GM03348 (cell line): Measurements from ENCODE around the gene PLPPR1.

Experiments used
- DNase-seq: peaks from one replicate; pipeline ENCODE4 v3.0.0; 2012; ENCODE audit warnings: low spot score

PLPPR1 gene

GRCh38 chr9:101047848-101048397 is 19.4 kb downstream of the PLPPR1 start:
- peak; percentile 3 for DNase-seq

GRCh38 chr9:101050650-101051049 is 22.1 kb downstream of the PLPPR1 start:
- DNase-seq: no peak

GRCh38 chr9:101054657-101055056 is 26.1 kb downstream of the PLPPR1 start:
- no peak for DNase-seq

- DNase-seq: no peak
These were observed 27.0 kb downstream of the PLPPR1 start for GRCh38 chr9:101055516-101055915.

GRCh38 chr9:101062686-101063085 is 34.2 kb downstream of the PLPPR1 start:
- DNase-seq: no peak

GRCh38 chr9:101063192-101063591 is 34.7 kb downstream of the PLPPR1 start:
- DNase-seq: no peak

- no peak for DNase-seq
These were observed 35.7 kb downstream of the PLPPR1 start for GRCh38 chr9:101064206-101064605.

DNA sequence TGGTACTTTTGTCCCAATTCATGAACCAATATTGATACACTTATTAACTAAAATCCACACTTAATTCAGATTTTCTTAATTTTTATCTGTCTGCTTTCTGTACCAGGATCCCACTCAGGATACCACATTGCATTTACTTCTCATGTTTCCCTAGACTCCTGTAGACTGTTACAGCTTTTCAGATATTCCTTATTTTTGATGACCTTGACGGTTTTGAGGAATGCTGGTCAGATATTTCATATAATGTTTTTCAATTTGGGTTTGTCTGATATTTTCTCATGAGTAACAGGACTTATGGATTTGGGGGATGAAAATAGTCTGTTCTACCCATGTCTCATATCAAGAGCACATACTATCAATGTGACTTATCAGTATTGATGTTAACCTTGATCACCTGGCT is 37.4 kb downstream of the PLPPR1 start:
- DNase-seq: no peak

GRCh38 chr9:101068696-101069095 is 40.2 kb downstream of the PLPPR1 start:
- DNase-seq: no peak

DNA sequence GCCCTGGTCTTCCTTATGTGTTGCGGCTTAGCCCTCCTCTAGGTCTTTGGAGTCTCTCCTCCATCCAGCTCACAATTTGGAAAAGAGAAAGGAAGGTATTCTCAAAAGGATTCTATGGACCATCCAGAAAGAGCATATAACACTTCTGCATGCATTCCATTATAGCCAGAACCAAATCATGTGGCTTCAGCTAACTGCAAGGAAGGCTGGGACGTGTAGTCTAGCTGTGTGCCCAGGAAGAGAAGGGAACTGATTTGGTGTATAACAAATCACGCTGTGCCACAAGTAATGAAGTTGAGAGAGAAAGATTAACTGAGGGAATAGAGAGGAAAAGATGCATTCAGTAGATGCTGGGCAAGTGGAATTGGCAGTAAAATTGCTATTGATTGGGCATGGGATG is 43.7 kb downstream of the PLPPR1 start:
- DNase-seq: no peak

DNA sequence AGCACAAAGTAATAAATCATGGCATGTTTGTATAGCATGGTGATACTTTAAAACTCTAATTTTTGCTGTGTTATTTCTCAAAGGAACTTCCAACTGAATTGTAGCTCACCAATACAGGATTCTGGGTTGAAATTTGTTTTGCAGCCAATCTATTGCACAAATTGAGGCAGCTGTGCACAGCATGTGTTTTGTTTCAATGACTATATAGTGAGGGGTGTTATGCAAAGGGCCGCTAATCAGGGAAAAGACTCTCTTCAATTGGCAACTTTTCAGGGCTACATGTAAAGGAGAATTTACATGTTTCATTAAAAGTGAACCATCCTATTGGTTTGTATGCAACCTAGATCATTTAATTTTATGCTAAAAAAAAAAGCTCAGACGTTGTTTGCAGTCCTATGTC is 44.6 kb downstream of the PLPPR1 start:
- DNase-seq: no peak

DNA sequence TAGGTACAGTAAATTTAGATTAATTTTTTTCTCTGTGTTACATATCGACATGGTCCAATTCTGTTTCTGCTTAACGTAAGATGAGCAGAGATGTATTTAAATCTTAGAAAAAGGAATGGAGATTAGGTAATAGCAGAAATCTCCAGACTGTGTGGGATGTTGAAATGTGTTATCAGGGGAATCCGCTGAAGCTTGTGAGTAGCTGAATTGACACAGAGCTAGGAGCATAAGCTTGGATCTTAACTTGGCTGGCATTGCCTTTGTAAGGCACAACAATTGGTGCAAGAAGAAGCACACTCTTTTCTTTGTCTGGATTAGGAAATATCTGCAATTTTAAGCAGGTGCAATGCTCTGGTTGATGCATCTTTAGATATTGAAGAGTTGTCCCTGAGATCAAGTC is 53.1 kb downstream of the PLPPR1 start:
- no peak for DNase-seq

DNA sequence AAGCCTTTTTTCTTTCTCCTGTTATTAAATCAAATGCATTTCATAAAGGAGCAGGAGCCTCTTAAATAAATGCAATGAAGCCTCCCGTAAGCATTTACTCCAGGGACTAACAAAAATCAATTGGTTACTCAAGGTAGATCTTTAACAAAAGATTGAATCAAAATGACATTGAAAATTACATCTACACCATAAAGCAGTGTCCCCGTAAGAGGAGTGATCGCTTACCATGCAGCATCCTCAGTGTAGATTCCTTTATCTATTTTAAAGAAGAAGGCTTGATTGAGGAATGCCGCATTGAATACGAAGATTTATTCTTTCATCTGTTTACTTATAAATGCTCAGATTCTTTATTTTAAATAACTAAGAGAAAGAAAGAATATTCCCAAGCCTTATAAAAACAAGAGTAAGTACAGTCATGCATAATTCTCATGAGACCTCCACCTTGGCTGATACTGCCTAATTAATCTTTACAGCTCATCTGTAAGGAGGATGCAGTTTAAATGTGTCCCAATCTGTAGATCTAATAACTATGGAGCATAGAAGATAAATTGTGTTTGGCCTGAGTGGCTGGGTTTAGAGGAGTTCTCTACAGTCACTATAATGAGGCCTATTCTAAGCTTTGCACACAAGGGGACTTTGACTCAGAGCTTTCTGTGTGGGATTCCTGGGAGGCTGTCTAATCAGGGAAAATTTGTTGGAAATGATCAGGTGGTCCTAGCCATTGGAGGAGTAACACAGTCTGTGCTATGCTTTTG is 55.1 kb downstream of the PLPPR1 start:
- no peak for DNase-seq

- no peak for DNase-seq
These were observed 58.9 kb downstream of the PLPPR1 start for GRCh38 chr9:101087426-101087825.

DNA sequence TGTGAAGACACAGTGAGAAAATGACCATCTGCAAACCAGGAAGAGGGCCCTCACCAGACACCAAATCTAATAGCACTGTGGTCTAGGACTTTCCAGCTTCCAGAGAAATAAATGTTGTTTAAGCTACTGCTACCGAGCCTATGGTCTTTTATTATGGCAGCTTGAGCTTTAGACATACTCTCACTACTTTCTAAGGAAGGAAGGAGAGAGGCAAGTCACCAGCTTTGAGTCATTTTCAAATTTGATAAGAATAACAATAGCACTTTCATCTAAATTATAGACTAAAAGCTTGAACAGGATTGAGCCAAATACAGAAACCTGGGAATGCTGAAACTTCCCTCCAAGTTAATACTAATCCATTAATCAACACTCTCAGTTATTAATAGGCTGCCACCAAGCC is 64.4 kb downstream of the PLPPR1 start:
- no peak for DNase-seq

DNA sequence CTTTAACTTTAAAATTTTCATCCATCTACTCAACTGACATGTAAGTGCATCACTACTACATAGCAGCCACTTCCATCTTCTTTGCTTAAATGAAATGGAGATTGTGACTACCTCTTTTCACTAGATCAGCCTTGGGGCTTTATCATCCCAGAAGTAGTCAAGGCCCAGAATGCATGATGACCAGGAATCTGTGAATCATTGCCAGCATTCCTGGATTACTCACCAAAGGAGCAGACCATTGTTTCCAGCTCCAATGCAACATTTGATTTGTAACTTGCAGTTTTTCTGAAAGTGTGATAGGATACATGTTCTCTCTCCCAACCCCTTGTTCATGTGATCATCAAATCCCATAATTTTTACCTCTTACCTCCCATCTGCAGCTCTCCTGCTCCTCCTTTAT is 65.1 kb downstream of the PLPPR1 start:
- DNase-seq: no peak

DNA sequence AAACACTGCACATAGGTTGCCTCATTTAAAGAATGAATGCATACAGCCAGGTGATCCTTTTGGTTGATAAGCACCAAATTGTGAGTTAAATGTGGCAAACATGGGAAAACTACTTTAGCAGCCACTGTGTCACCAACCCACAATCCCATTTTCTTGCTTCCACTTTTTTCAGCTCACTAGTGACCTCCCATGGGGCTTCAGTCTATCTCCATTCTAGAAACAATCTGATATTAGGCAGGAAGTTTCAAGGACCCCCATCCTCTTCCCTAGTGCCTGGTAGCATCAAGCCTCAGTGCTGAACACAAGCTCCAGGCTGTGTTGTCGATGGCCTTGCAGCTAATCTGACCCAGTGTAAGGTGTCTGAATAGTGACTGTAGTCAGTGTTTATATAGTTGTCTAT is 66.2 kb downstream of the PLPPR1 start:
- no peak for DNase-seq

- DNase-seq: no peak
These were observed 68.7 kb downstream of the PLPPR1 start for GRCh38 chr9:101097210-101097609.

GRCh38 chr9:101098392-101098791 is 69.9 kb downstream of the PLPPR1 start:
- no peak for DNase-seq

- DNase-seq: no peak
These were observed 85.8 kb downstream of the PLPPR1 start for GRCh38 chr9:101114317-101114716.

- no peak for DNase-seq
These were observed 86.6 kb downstream of the PLPPR1 start for GRCh38 chr9:101115102-101115501.

DNA sequence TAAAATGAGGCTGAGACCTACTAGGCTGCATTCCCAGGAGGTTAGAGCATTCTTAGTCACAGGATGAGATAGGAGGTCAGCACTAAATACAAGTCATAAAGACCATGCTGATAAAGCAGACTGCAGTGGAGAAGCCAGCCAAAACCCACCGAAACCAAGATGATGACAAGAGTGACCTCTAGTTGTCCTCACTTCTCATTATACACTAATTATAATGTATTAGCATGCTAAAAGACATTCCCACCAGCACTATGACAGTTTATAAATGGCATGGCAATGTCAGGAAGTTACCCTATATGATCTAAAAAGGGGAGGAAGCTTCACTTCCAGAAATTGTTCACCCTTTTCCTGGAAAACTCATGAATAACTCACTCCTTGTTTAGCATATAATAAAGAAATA is 88.6 kb downstream of the PLPPR1 start:
- no peak for DNase-seq

GRCh38 chr9:101119206-101119819 is 90.8 kb downstream of the PLPPR1 start:
- DNase-seq: peak; percentile 63
